Immature natural killer cell (primary cell): ENCODE results near the gene SH2B3. TPM values are rescaled to one million over a fixed set of nuclear protein-coding genes. Genes with fewer than 3 reads are reported as not detected.

Experiments used
- DNase-seq, 3 donors: peaks; one replicate each; pipeline ENCODE4 v3.0.0; 2022; ENCODE audit warnings: mixed read lengths in 1 of 3
- H3K27ac Mint-ChIP-seq, 6 donors: one replicate each; pipeline ENCODE4 v1.8.0; 2020; ENCODE audit warnings: mixed read lengths in 6 of 6, mild to moderate bottlenecking in 5 of 6, inconsistent platforms in 4 of 6, moderate library complexity in 3 of 6
- H3K27me3 Mint-ChIP-seq, 3 donors: one replicate each; pipeline ENCODE4 v1.8.0; 2020 to 2021; ENCODE audit warnings: low read depth in 3 of 3, mild to moderate bottlenecking in 3 of 3, mixed read lengths in 3 of 3, moderate library complexity in 3 of 3, inconsistent platforms in 1 of 3
- H3K36me3 Mint-ChIP-seq, 3 donors: one replicate each; pipeline ENCODE4 v1.8.0; 2020; ENCODE audit warnings: mixed read lengths in 3 of 3, inconsistent platforms in 2 of 3, mild to moderate bottlenecking in 2 of 3
- H3K4me1 Mint-ChIP-seq, 2 donors: one replicate each; pipeline ENCODE4 v1.8.0; 2020; ENCODE audit warnings: inconsistent platforms in 2 of 2, mild to moderate bottlenecking in 2 of 2, mixed read lengths in 2 of 2, moderate library complexity in 1 of 2
- H3K4me3 Mint-ChIP-seq, 5 donors: one replicate each; pipeline ENCODE4 v1.8.0; 2020; ENCODE audit warnings: mild to moderate bottlenecking in 5 of 5, mixed read lengths in 5 of 5, inconsistent platforms in 3 of 5, moderate library complexity in 3 of 5
- H3K9me3 Mint-ChIP-seq, 6 donors: one replicate each; pipeline ENCODE4 v1.8.0; 2020; ENCODE audit warnings: mild to moderate bottlenecking in 6 of 6, mixed read lengths in 6 of 6, inconsistent platforms in 4 of 6, moderate library complexity in 3 of 6
- polyA plus RNA-seq, 3 donors: library from polyadenylated mRNA; unstranded; fragments of 300-500 nt; fragmentation: Illumina TruSeq; gene quantifications; one replicate each; pipeline ENCODE4 v1.2.3, GENCODE V29; 2021

Gene SH2B3
- polyA plus RNA-seq = 10 to 100 TPM in 1 of 3 donors, 1 to 10 TPM in 1, under 1 TPM in 1; 0.08 to 13.5 (median 5.3) TPM

DNA sequence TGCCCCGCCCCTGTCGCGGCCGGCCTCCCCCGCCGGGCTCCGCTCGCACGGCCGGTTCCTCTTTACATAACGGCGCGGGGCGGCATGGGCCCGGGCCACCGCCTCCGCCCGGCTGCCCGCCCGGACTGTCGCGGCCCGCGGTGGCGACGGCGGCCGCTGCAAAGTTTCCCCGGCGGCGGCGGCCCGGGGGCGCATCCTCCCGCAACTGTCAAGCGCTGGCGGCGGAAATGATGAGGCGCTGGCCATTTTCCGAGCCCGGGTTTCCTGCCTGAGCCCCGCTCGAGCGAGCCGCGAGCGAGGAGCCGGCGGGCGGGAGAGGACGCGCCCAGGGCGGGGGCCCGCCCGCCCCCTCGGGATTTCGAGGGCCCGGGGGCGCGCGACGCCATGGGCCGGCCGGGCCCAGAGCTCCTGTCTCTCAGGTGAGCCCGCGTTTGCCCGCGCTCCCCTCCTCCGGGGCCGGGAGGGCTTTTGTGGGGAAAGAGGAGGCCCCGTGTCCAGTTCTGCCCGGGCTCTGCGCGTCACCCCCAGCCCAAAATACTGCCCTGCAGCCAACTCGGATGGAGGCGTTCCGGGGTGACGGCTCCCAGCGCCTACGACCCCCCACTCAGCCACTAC, at the start of gene SH2B3:
Gene SH2B3 (plus strand): TSS at position 65 of the 615 bp plus-strand sequence. CDS start 12,223 bp downstream, outside the sequence.
- H3K4me3 Mint-ChIP-seq = peak within 1 kb of the TSS; percentile 89 to 95 (median 91)
- peaks cover 70 to 71% of the 10 kb centered on the region in 2 donors for H3K4me1 Mint-ChIP-seq
- peak within 1 kb of the TSS; percentile 91 to 98 (median 94) for H3K27ac Mint-ChIP-seq
- H3K27me3 Mint-ChIP-seq = peaks cover 10 to 14% (median 10%) of the 10 kb centered on the region in 3 donors
- no peaks in the 10 kb centered on the region for H3K9me3 Mint-ChIP-seq
- DNase-seq = peak; percentile 89 to 91 (median 90)
- H3K36me3 Mint-ChIP-seq = no peaks in the 10 kb centered on the region

DNA sequence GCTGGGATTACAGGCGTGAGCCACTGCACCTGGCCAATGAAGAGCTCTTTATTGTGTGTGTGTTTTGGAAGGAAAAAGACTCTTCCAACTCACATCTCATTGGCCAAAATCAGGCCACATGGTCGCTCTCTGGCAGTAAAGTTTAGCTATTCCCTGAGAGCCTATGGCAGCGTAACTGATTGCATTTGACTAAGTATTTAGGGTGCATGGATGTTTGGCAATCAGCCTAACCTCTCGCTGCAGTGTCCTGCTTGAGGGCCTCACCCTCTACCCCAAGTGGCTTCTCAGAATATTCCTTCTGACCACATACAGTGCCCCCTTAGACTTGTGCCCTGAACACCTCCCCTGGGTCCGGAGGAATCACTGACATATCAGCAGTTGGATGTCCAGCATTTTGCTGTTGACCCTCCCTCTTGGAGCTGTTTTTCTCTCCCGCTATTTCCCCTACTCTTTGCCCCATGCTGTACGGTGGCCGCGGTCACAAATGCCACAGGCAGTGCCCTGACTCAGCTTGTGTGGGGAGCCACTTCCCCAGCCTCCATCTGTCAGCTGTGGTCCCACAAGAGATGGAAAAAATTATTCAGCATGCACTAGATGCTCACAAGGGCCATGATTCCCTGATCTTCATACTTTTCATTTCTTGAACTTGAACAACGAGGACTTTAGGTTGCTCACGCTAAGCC, 46.4 kb upstream of the SH2B3 start:
- H3K36me3 Mint-ChIP-seq = peaks cover 0 to 11% (median 0%) of the 10 kb centered on the region in 3 donors
- H3K4me1 Mint-ChIP-seq = peaks cover 22 to 23% of the 10 kb centered on the region in 2 donors
- DNase-seq = peak in 2 of 3 donors; percentile 10 to 17
- H3K27me3 Mint-ChIP-seq = peaks cover 0 to 7% (median 1%) of the 10 kb centered on the region in 3 donors
- H3K27ac Mint-ChIP-seq = peak overlapping the region in 1 of 6 donors; percentile 6
- peak overlapping the region in 2 of 5 donors; percentile 30 to 70 for H3K4me3 Mint-ChIP-seq
- no peaks in the 10 kb centered on the region for H3K9me3 Mint-ChIP-seq

DNA sequence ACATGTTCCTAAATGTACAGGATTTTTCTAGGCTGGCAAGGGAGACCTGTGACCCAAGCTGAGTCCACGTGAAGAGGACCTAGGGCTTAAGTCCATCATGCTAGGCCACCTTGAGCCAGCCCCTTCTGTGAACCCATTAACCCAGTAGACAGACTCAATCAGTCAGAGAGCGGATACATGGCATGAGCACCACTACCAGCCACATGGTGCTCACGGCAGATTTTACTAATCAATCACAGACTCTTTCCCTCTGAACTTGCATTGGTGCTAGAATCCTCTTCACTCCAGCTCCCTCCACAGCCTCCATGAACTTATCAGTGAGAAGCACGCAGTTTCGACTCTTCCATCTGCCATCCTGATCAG, 45.8 kb upstream of the SH2B3 start:
- H3K9me3 Mint-ChIP-seq = no peaks in the 10 kb centered on the region
- peak overlapping the region in 1 of 6 donors; percentile 4 for H3K27ac Mint-ChIP-seq
- H3K4me1 Mint-ChIP-seq = peaks cover 22 to 23% of the 10 kb centered on the region in 2 donors
- no peak for DNase-seq
- peaks cover 0 to 11% (median 0%) of the 10 kb centered on the region in 3 donors for H3K36me3 Mint-ChIP-seq
- H3K4me3 Mint-ChIP-seq = peak overlapping the region in 2 of 5 donors; percentile 30 to 70
- peaks cover 0 to 7% (median 1%) of the 10 kb centered on the region in 3 donors for H3K27me3 Mint-ChIP-seq

DNA sequence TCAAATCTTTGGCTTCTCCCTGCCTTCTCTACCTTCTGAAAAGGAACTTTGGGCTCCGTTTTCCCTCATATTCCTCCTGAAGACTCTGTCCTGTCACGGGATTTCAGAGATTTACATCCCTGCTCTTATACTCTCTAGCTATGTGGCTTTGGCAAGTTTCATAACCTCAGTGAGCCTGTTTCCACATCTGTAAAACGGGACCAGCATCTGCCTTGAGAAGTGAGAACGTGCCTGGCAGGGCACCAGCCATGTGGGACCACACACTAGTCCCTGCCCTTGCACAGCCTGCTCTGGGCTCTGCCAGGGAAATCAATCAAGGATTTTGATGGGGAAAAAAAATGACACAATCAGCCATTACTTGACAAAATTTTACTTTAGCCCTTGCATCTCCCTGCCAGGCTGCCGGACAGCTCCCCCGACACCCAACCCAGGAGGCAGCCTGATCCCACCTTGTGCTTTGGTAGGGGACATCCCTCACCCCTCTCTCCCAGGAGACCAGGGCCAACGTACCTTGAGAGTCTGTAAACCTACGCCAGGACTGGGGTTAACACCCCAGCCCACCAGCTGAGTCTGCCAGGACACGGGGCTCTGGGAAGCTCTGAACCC, 45.3 kb upstream of the SH2B3 start:
- Mint-ChIP-seq H3K4me3 (peak overlapping the region in 1 of 5 donors; percentile 46), H3K27me3 (peaks cover 0 to 7% (median 1%) of the 10 kb centered on the region in 3 donors), H3K4me1 (peaks cover 23 to 25% of the 10 kb centered on the region in 2 donors), H3K27ac (peak overlapping the region in 1 of 6 donors; percentile 4), H3K9me3 (no peaks in the 10 kb centered on the region), H3K36me3 (peaks cover 0 to 11% (median 0%) of the 10 kb centered on the region in 3 donors)
- DNase-seq = no peak

DNA sequence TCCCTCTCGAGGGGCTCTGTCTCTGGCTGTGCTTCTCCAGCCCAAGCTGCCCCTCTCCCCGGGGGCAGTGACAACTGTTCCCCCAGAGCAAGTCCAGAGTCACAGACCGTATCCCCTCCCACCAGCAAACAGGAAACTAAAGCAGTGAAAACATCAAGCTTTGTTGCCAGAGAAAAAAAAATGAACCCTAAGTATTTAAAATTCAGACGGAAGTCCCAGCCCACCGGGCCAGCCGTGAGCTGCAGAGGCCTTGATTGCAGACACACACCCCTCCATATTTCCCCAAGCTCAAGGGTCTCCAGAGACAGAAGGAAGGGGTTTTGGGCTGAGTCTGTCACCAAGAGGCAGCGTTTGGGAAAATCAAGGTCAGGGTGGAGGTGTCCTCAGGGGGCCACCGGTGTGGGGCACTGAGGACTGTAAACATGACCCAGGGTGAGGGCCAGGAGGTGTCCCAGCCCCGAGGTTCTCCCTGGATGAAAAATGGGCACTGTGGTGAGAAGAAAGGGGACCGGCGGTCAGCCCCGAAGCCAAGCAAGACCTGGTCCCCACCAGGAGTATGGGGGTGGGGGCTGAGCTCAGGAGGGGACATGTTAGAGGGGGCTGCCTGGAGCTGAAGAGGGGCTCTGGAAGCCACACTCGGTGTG, 44.5 kb upstream of the SH2B3 start:
- DNase-seq = no peak
- peaks cover 0 to 11% (median 0%) of the 10 kb centered on the region in 3 donors for H3K36me3 Mint-ChIP-seq
- peaks cover 0 to 8% (median 1%) of the 10 kb centered on the region in 3 donors for H3K27me3 Mint-ChIP-seq
- H3K4me3 Mint-ChIP-seq = no peak overlapping the region
- no peak overlapping the region for H3K27ac Mint-ChIP-seq
- no peaks in the 10 kb centered on the region for H3K9me3 Mint-ChIP-seq
- peaks cover 24 to 26% of the 10 kb centered on the region in 2 donors for H3K4me1 Mint-ChIP-seq

DNA sequence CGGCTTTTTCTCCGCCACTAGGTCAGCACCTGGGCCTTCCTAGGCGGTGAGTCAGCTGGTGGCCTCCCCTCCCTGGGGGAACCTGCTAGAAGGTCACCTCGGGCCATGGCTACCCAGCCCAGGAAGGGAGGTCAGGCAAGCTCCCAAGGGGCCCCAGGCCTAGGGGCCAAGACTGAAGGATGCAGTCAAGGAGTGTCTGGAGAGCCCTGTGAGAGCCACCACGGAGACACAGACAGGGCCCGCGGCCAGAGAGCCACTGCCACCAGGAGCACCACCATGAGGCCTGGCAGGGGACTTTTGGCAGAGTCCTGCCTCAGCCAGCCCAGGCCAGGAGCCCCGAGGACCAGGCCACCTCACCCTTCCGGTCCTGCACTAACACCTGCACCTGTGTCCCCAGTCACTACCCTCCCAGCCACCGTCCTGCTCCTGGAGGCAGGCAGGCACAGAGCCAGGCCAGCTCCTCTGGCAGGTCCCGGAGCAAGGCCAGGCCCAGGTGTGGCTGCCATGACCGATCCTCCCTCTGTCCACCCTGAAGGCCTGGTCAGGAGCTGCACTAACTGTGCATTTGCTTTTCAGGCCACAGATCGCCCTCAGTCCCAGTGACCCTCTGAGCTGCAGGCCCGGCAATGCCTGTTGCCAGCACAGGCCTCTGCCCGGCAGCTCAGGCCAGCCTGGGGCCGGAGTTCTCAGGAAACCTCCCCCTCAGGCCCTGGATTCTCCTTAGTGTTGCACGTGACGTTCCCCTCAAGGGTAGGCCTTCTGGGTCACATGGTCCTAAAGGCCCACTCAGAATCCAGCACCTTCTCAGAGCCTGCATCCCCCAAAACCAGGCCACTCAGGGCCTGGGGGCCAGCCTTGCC, 43.8 kb upstream of the SH2B3 start:
- H3K27me3 Mint-ChIP-seq = peaks cover 0 to 8% (median 1%) of the 10 kb centered on the region in 3 donors
- peaks cover 0 to 11% (median 0%) of the 10 kb centered on the region in 3 donors for H3K36me3 Mint-ChIP-seq
- no peak overlapping the region for H3K27ac Mint-ChIP-seq
- no peaks in the 10 kb centered on the region for H3K9me3 Mint-ChIP-seq
- no peak overlapping the region for H3K4me3 Mint-ChIP-seq
- H3K4me1 Mint-ChIP-seq = peaks cover 30 to 32% of the 10 kb centered on the region in 2 donors
- DNase-seq = no peak

DNA sequence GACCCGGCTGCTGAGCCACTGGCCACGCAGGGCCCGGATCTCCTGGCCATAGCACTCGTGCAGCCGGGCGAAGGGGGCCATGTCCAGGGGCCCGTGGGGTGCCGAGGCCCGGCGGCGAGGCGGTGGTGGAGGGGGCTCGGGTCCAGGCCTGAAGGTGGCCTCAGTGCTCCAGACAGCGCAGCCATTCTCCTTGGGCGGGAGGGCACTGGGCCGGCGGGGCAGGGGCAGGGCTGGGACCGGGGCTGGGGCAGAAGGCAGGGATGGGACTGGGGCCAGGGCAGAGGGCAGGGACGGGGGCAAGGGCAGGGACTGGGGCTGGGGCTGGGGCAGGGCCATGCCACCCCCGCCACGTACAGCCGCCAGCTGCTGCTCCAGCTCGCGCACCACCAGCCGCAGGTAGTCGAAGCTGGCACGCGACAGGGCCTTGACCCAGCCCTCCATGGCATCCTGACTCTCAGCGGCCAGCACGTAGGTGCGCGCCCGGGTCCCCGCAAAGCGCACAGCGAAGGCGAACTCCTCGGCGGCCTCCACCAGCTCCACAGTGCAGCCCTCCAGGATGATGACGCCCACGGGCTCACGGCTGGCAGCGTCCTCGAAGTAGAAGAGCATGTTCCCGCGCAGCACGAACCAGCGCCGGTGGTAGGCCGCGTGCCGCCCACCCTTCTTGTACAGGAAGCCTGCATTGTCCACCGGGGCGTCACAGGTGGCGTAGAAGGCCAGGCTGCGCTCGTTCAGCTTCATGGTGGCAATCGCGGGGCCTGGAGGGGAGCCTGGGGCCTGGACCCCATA, 42.8 kb upstream of the SH2B3 start:
- Mint-ChIP-seq H3K4me3 (no peak overlapping the region), H3K27me3 (peaks cover 0 to 8% (median 1%) of the 10 kb centered on the region in 3 donors), H3K36me3 (peaks cover 0 to 11% (median 0%) of the 10 kb centered on the region in 3 donors), H3K9me3 (no peaks in the 10 kb centered on the region), H3K4me1 (peaks cover 39 to 41% of the 10 kb centered on the region in 2 donors), H3K27ac (no peak overlapping the region)
- DNase-seq = no peak

DNA sequence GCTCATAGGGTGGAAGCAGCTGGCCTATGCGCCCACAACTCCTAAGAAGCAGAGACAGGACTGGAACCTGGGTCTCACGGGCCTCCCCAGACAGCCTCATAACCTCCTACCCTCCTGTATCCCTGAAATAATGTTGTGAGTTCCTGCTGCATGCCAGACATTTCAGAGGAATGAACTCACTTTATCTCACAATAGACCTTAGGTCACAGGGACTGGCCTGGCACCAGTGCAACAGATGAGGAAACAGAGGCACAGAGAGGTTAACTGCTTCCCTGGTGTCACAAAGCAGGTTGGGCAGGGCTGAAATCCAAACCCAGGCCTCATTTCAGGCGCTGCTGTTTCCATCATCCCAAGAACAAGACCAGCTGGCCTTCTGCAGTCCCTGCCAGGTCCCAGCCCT, 42.1 kb upstream of the SH2B3 start:
- H3K9me3 Mint-ChIP-seq = no peaks in the 10 kb centered on the region
- peaks cover 0 to 8% (median 1%) of the 10 kb centered on the region in 3 donors for H3K27me3 Mint-ChIP-seq
- H3K36me3 Mint-ChIP-seq = peaks cover 0 to 11% (median 0%) of the 10 kb centered on the region in 3 donors
- peaks cover 43 to 46% of the 10 kb centered on the region in 2 donors for H3K4me1 Mint-ChIP-seq
- no peak overlapping the region for H3K4me3 Mint-ChIP-seq
- no peak overlapping the region for H3K27ac Mint-ChIP-seq
- no peak for DNase-seq

DNA sequence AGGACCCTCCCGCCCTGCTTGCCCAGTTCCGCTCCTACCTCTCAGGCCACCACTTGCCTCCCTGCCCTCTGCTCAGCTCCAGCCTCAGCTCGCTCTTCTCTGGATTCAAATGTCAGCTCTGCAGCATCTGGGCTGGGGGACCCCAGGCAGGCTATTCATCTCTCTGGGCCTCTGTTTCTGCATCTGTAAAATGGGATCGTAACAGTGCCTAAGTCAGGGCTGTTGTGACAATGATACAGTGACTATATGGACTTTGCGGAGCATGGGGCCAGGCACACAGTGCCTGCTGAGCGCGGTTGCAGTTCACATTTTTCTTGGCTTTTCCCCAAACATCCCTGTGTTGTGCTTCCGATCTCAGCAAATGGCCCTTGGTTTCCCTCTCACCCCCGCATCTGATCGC, 39.6 kb upstream of the SH2B3 start:
- Mint-ChIP-seq H3K27ac (no peak overlapping the region), H3K4me3 (no peak overlapping the region), H3K9me3 (no peaks in the 10 kb centered on the region), H3K4me1 (peaks cover 33 to 37% of the 10 kb centered on the region in 2 donors), H3K36me3 (peaks cover 0 to 3% (median 0%) of the 10 kb centered on the region in 3 donors), H3K27me3 (peaks cover 0 to 4% (median 0%) of the 10 kb centered on the region in 3 donors)
- DNase-seq = no peak

DNA sequence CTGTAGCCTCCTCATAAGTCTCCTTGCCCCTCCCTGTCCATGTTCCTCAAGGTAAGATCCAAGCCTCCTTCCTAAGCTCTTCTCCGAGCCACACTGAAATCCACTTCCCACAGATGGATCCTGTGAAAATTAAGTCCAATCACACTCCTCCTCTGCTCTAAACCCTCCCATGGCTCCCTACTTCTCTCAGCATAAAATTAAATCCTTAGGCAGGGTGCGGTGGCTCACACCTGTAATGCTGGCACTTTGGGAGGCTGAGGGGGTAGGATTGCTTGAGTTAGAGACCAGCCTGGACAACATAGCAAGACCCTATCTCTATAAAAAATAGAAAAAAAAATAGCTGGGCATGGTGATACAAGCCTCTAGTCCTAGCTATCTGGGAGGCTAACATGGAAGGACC, 39.1 kb upstream of the SH2B3 start:
- peaks cover 0 to 4% (median 0%) of the 10 kb centered on the region in 3 donors for H3K27me3 Mint-ChIP-seq
- no peak for DNase-seq
- H3K4me3 Mint-ChIP-seq = peak overlapping the region in 1 of 5 donors; percentile 85
- H3K4me1 Mint-ChIP-seq = peaks cover 30 to 34% of the 10 kb centered on the region in 2 donors
- H3K36me3 Mint-ChIP-seq = no peaks in the 10 kb centered on the region
- no peaks in the 10 kb centered on the region for H3K9me3 Mint-ChIP-seq
- H3K27ac Mint-ChIP-seq = no peak overlapping the region

DNA sequence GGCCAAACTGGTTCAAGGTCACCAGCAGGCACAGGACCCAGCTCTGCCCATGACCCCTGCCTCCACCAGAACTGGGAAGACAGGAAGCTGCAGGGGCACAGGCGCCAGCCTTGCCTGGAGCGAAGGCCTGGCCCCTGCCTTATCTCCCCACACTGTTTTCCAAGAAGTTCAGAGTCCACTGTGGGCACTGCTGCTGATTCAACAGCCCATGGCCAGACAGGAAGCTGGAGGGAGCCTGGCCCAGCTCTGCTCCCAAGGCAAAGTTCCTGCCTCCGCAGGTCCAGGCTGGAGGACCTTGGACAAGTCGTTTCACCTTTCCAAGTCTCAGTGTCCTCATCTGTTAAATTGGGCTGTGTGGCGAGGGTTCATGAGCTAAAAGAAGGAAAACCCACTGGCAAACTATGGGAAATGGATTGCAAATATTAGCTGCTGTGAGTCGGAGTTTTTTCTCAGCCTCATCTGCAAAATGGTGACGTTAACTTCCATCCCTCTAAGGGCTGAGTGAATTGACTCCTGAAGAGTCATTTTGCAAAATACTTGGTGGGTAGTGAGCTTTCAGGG, 38.0 kb upstream of the SH2B3 start:
- Mint-ChIP-seq H3K27ac (peak overlapping the region in 4 of 6 donors; percentile 9 to 65 (median 34)), H3K4me3 (peak overlapping the region; percentile 70 to 85 (median 80)), H3K36me3 (no peaks in the 10 kb centered on the region), H3K4me1 (peaks cover 30 to 34% of the 10 kb centered on the region in 2 donors), H3K27me3 (peaks cover 0 to 4% (median 0%) of the 10 kb centered on the region in 3 donors), H3K9me3 (no peaks in the 10 kb centered on the region)
- DNase-seq = no peak

DNA sequence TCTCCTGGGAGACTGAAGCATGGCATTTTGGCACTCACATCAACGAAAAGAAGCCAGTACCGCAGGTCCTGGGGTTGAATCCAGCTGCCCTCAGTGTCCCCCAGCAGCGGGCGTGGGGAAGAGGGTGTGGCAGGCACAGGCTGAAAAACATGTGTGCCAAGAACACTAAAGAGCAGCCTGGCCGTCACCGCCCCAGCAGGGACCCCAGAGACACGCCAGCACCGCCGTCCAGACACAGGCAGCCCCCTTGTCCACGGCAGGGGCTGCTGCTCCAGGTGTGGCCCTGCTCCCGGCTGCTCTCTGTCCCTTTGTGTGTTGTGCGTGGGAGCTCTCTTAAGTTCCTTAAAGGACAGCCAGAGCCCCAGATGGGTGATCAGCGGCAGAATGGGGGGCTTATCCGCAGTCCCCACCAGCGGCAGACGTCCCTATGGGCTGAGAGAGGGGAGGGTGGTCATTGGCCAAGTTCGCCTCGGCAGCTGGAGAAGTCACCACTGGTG, 37.4 kb upstream of the SH2B3 start:
- Mint-ChIP-seq H3K4me3 (peak overlapping the region; percentile 70 to 85 (median 80)), H3K9me3 (no peaks in the 10 kb centered on the region), H3K36me3 (no peaks in the 10 kb centered on the region), H3K27me3 (peaks cover 0 to 4% (median 0%) of the 10 kb centered on the region in 3 donors), H3K27ac (peak overlapping the region in 2 of 6 donors; percentile 21 to 24), H3K4me1 (peaks cover 30 to 34% of the 10 kb centered on the region in 2 donors)
- peak in 1 of 3 donors; percentile 2 for DNase-seq
